HepG2 (cell line): Measurements from ENCODE around the gene MPP3. TPM values are rescaled to one million over a fixed set of nuclear protein-coding genes. Genes with fewer than 3 reads are reported as not detected.

Source experiments
- CTCF ChIP-seq: sonication (generic); formaldehyde crosslinking; IDR thresholded peaks from 2 replicates; pipeline ENCODE4 v1.5.0; 2020; ENCODE audit warnings: mild to moderate bottlenecking, missing genetic modification reagents, moderate library complexity
- HOXA7 ChIP-seq: sonication (generic); formaldehyde crosslinking; IDR thresholded peaks from 2 replicates; pipeline ENCODE4 v1.8.1; 2022; ENCODE audit warnings: mild to moderate bottlenecking, missing genetic modification reagents, moderate library complexity
- KMT2A ChIP-seq: sonication (generic); formaldehyde crosslinking; IDR thresholded peaks from 2 replicates; pipeline ENCODE4 v1.4.0; 2020; ENCODE audit warnings: missing genetic modification reagents
- PBX3 ChIP-seq: sonication (generic); formaldehyde crosslinking; IDR thresholded peaks from 2 replicates; pipeline ENCODE4 v1.8.1; 2023; ENCODE audit warnings: missing genetic modification reagents, inconsistent platforms, borderline replicate concordance
- ZBTB10 ChIP-seq: sonication (generic); formaldehyde crosslinking; IDR thresholded peaks from 2 replicates; pipeline ENCODE4 v1.4.0; 2020; ENCODE audit warnings: missing genetic modification reagents, borderline replicate concordance
- ZBTB7B ChIP-seq: sonication (generic); formaldehyde crosslinking; IDR thresholded peaks from 2 replicates; pipeline ENCODE4 v1.4.0; 2020; ENCODE audit warnings: missing genetic modification reagents
- ZFP36 ChIP-seq: fragments of 150-350 bp; IDR thresholded peaks from 2 replicates; pipeline ENCODE4 v1.6.1; 2018; ENCODE audit warnings: borderline replicate concordance, low read length, low read depth; ENCODE audit not compliant: partially characterized antibody
- ZNF296 ChIP-seq: sonication (generic); formaldehyde crosslinking; conservative IDR thresholded peaks from 2 replicates; pipeline ENCODE4 v1.5.0; 2020; ENCODE audit warnings: mild to moderate bottlenecking, missing genetic modification reagents
- ZNF609 ChIP-seq: sonication (generic); formaldehyde crosslinking; IDR thresholded peaks from 2 replicates; pipeline ENCODE4 v1.4.0; 2020; ENCODE audit warnings: mild to moderate bottlenecking, missing genetic modification reagents, borderline replicate concordance
- polyA plus RNA-seq, 8 experiments: library from polyadenylated mRNA; depleted of rRNA in 3 of 8; stranded (reverse) in 7 of 8; unstranded in 1 of 8; fragments of >200 nt; fragmentation: Illumina TruSeq in 4 of 8; extraction: Trizol in 4 of 8; gene quantifications; 2 replicates each; pipeline versions ENCODE4 v1.2.1 to v1.2.3, GENCODE V29; 2011 to 2016; ENCODE audit warnings: low read depth in 4 of 8, missing spikeins in 1 of 8, mixed read lengths in 1 of 8; ENCODE audit not compliant: insufficient read depth in 1 of 8
- total RNA-seq, 5 experiments: library from RNA; depleted of rRNA; stranded (reverse); fragments of >200 nt; fragmentation: Illumina TruSeq; extraction: Trizol; gene quantifications; 2 replicates each; pipeline ENCODE4 v1.2.3, GENCODE V29; 2016; ENCODE audit warnings: low read depth in 1 of 5
- TF ChIP-seq, protein P1 (sequence below): sonication (generic); formaldehyde crosslinking; IDR thresholded peaks from 2 replicates; pipeline ENCODE4 v1.4.0; 2020; ENCODE audit warnings: missing genetic modification reagents, borderline replicate concordance

The MPP3 gene
- total and polyA plus RNA-seq, 2 of the 13 experiments (the other 11 are each of a cell fraction or from before 2014, with no cell fraction given) = 0.91 to 1.8 TPM

DNA sequence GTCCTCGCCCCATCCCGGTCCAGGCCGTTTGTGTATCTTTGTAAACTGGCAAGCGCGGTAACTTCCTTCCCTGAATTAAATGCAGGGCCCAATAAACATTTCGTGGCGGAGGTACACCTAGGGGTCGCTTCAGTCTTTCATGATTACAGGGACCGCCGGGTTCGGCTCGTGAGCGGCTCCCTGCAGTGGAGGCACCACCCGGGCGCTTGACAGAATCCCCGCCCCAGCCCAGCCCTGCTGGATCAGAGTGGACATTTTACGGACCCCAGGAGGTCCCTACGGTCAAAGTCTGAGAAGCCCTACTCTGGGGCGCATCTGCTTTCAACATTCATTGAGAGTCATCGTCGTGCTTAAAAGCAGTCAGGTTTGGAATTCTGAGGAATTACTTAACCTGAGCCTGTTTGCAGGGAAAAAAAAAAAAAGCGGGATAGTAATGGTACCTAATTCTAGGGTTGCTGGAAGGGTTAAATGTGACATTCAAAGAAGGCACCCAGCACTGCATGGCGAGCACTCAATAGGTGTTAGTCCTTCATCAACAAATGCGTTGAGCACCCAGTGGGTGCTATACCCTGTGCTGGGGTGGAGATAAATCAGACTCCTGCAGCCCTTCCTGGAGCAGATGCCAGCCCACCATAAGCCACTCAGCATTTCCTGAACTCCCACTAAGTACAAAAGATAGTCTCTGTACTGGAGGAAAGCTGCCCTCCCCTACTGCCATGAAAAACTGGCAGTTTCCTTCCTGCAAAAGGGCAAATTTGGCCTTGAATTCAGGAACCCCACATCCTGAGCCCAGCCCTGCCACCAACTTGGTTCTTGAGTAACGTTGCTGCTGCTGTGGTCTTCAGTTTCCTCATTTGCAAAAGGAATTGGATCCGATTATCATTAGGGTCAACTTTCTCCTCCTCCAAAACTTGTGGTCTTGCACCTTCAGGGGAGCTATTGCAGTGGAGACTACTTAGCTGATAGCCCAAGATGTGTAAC, 53.5 kb downstream of the MPP3 start (continued):
- TF ChIP-seq ZNF609 (CRISPR knock-in tag) (no peak), KMT2A (CRISPR knock-in tag) (no peak), CTCF (CRISPR knock-in tag) (peak; percentile 52), PBX3 (CRISPR knock-in tag) (no peak), ZBTB10 (CRISPR knock-in tag) (no peak), HOXA7 (CRISPR knock-in tag) (no peak), ZBTB7B (CRISPR knock-in tag) (peak; percentile 82), ZFP36 (no peak), ZNF296 (CRISPR knock-in tag) (no peak)
- TF ChIP-seq, protein P1, sequence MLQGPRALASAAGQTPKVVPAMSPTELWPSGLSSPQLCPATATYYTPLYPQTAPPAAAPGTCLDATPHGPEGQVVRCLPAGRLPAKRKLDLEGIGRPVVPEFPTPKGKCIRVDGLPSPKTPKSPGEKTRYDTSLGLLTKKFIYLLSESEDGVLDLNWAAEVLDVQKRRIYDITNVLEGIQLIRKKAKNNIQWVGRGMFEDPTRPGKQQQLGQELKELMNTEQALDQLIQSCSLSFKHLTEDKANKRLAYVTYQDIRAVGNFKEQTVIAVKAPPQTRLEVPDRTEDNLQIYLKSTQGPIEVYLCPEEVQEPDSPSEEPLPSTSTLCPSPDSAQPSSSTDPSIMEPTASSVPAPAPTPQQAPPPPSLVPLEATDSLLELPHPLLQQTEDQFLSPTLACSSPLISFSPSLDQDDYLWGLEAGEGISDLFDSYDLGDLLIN (CRISPR knock-in tag) = no peak
